HG02884 (cell line): Measurements from ENCODE around the gene POLR3H.

Experiments used
- ATAC-seq: cut with Tn5 transposase; IDR thresholded peaks from one replicate; pipeline ENCODE4 v1.9.1; 2021; ENCODE audit warnings: mild to moderate bottlenecking, moderate library complexity; ENCODE audit not compliant: unreplicated experiment

Gene POLR3H

DNA sequence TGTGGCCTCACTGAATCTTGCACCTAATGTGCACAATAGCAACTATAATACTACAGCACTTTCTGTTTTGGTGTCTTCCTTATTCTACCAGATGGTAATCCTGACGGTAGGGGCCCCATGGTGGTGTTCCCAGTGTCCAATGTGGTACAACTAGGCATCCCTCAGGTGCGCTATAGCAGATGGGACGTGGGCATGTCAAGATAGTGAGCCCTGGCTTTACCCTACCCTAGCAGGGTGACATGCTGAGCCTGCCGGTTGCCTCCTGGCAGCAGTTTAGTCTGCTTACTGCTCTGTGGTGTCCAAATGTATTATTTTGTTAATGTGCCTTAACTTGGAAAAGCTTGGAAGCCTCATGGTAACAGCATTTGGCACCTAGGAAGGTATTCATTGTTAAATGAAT is 56.2 kb downstream of the POLR3H start:
- ATAC-seq, result no peak

DNA sequence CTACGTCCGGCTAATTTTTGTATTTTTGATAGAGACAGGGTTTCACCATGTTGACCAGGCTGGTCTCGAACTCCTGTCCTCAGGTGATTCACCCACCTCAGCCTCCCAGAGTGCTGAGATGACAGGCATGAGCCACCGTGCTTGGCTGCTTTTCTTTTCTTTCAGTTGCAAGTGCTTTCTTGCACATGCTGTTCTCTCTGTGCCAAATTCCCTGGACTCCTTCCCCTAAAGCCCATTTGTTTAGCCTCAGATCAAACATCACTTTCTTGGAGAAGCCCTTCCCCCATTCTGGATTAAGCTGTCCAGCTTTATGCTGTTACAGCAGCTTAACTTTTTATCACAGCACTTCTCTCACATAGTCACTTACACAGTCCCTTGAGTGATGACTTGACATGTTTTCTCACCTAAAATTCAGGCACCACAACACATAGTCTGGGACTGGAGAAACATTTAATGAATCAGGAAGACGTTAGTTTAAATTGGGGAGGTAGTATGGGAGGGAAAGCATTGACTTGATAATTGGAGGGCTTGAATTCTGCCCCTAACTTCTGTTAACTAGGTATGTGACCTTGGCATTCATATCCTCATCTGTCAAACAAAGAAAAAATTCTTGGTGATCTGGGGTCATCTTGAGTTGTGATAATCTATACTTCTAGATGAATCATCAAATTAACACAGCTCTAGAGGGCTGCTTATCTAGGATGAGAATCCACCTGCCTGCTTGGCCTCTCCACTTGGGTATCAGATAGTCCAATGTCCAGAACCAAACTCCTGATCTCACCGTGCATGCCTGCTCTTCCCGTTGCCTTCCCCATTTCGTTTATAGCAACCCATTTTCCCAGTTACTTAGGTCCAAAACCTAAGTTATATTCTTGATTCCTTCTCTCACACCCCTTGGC is 57.0 kb downstream of the POLR3H start:
- no peak for ATAC-seq

DNA sequence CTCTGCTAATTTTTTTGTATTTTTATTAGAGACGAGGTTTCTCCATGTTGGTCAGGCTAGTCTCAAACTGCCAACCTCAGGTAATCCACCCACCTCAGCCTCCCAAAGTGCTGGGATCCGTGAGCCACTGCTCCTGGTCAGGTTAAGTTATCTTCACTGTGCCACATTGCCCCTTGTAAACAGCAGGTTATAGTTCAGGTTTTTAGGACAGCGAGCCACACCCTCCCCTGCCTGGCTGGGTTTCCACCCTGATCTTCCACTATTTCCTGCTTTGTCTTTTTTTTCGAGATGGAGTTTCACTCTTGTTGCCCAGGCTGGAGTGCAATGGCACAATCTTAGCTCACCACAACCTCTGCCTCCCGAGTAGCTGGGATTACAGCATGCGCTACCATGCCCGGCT is 59.2 kb downstream of the POLR3H start:
- no peak for ATAC-seq

DNA sequence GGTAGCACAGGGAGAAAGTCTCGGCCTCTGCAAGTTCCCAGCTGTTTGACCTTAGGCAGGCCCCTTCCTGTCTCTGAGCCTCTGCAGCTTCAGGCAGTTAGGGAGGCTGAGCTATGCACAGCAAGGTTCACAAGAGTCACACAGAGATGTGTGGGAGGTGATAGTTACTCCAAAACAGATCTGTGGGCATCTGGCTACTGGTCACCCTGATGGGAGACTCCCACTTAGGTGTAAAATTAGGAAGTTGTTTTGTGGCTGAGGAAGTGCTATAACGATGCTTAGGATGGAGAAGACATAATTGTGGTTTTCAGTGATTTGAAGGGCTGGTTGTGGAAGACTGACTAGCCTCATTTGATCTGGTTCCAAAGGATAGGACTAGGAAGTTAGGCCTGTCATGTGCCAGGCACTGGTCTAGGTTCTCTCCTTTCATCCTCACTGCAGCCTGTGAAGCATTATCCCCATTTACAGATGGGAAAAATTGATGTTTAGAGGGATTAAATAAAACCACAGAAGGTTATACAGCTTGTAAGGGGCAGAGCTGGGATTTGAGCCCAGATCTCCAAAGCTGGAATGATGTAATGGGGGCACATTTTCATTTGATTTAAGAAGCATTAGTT is 61.8 kb downstream of the POLR3H start:
- no peak for ATAC-seq

DNA sequence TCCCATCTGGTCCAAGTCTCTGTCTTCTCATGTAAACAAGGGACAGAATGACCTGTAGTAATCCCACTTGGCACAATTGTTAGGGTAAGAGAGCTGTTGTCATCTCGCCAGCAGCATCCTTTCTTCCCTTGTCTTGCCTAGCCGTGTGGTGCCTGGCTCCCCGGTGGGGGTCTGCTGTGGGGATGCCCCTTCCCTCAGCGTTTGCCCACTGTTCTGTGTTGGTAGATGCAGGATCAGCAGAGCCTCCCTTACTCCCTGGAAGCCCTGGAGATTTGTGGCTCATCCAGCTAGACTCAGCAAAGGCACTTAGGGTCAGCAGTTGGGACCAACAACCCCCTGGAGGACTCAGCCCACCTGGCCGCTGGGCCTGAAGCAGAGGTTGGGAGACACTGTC is 62.3 kb downstream of the POLR3H start:
- no peak for ATAC-seq

DNA sequence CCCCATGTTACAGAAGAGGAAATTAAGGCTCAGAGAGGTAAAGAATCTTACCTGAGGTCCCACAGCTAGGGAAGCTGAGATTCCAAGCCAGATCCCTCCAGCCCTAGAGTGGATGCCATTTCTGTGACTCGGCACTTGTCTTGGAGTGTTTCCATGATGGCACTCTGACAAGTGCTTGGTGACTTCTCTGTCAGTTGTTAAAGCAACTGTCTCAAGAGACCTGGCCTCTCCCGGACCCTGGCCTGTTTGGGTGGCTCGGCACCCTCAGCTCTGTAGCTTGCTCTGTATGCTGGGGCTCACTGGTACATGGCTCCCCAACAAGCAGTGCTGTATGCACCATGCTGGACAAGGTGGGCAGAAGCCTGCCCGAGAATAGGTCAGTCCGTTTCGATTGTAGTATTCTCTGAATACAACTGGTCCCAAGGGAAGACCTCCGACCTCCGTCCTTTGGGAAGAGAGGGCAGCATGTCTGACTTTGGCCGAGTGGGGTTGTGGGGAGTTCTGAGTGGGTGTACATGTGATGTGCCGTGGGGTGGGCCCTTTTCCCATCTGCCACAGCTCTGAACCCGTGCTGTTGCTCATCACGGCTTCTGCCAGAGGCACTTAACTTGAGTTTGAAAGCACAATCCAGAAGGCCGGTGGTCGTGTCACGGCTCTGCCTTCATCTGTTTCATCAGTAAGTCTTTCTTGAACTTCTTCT is 63.0 kb downstream of the POLR3H start:
- no peak for ATAC-seq

DNA sequence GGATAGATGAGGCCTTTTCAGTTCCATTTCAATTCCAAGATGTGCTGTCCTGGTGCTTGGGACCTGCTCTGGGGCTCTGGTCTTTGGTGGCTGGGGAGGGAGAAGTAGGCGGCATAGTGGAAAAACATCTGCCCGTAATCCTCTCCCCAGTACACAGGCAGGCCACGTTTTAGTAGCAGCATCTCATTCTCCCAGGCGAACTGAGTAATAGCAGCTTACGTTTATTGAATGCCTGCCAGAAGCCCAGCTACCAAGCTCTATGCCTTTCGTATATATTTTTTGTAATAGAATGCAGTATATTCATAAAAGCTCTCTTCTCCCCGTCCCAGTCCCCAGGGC is 63.9 kb downstream of the POLR3H start:
- no peak for ATAC-seq

DNA sequence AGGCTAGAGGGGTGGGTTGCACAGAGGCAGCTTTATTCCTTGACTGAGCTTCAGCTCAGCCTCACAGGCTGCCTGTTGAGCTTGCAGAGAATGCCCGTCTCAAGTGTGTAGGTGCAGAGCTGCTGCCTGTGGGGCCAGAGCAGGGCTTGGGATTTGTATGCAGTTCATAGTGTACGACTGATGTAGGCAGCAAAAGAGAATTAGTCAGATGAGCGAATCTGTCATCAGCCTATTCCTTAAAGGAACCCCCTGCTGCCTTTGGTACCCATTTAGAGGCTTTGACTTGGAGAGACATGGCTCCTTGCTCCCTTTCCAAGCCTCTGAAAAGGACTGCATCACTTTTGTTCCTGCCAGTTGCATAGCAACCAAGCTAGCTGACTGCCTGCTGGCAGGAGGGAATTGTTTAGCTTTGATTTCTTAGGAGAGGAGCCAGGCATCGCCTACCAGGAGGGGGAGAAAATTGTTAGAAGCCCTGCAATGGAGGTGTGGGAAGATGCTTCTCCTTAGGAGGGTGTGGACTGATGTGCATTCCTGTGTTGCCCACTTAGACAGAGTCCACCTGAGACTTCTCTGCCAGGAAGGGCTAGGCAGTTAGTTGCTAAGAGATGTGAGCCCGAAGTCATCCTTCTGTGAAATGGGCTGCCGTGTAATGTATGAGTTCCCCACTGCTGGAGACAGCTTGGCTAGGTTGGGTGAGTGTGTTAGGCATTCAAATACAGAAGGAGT is 64.4 kb downstream of the POLR3H start:
- ATAC-seq, result no peak

DNA sequence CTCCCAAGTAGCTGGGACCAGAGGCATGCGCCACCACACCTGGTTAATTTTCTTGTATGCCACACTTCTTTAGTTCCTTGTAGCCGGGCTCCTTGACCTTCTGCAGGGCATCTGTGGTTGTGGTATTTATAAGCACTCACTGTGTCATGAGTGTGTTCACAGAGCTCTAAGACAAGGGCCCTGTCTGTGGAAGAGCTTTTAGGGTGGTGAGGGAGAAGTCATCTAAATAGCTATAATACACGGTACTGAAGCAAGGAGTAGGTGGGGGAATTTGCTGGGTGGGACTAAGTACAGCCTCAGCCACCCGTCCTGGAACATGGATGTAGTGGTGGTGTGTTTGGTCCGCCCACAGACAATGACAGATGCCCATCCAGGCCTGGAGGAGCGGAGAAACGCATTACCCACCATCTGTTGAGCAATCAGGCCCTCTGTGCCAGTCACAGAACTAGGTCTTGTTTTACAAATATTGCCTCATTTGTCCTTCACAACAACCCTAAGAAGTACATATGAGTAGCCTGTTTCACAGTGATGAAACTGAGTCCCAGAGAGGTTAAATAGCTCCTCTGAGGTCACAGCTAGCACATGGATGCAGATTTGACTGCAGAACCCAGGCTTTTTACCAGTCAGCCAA is 65.3 kb downstream of the POLR3H start:
- ATAC-seq, result no peak

DNA sequence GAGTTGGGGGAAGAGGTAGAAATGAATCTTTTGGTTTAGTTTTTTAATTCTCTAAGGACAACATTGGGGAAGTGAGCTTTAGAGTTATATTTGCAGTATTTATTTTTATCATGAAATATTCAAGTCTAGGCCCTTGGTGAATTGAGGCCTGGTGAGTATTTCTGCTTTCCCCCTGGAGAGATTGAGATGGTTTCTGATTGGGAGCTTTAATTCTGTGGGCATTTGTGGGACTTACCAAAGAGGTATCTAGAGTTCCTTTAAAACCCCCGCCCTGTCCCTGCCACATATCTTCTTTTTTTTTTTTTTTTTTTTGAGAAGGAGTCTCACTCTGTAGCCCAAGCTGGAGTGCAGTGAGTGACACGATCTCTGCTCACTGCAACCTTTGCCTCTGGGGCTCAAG is 65.8 kb downstream of the POLR3H start:
- ATAC-seq, result no peak
